ENCODE measurements around the gene LNPK. TPM values are rescaled to one million over a fixed set of nuclear protein-coding genes. Genes with fewer than 3 reads are reported as not detected.

The LNPK gene
- total and polyA plus RNA-seq, 9 of the 15 experiments (the other 6 are each of a cell fraction or from before 2014, with no cell fraction given), result 6.4 to 40.4 (median 21.3) TPM

- TF ChIP-seq CHD7 (IDR thresholded peaks at IDR 0.05; ENCODE audit: low read depth, low read length), result no peak
- 0 out of 2 replicates have a peak, but pooled peaks have one; percentile 2 for TF ChIP-seq THRB (CRISPR knock-in tag; conservative IDR thresholded peaks at IDR 0.05)
- peak; percentile 73; the same call in 1 of the 2 replicates for TF ChIP-seq GATA2 (CRISPR knock-in tag; IDR thresholded peaks at IDR 0.05)
- no peak for TF ChIP-seq ZNF239 (CRISPR knock-in tag; IDR thresholded peaks at IDR 0.05)
- no peak for TF ChIP-seq ZEB2 (IDR thresholded peaks at IDR 0.05)
- TF ChIP-seq ELF1 (tag; IDR thresholded peaks at IDR 0.05), result no peak
- TF ChIP-seq ZNF445 (CRISPR knock-in tag; IDR thresholded peaks at IDR 0.05; ENCODE audit: low read depth), result no peak
- TF ChIP-seq ESRRB (CRISPR knock-in tag; IDR thresholded peaks at IDR 0.05; ENCODE audit: borderline replicate concordance), result no peak
- TF ChIP-seq ZNF584 (CRISPR knock-in tag; IDR thresholded peaks at IDR 0.05; ENCODE audit: low read depth), result peak; percentile 81; the same call in 1 of the 2 replicates
- no peak for TF ChIP-seq GTF2B (IDR thresholded peaks at IDR 0.05; ENCODE audit: extremely low read depth, insufficient read length)
- TF ChIP-seq TCF7 (IDR thresholded peaks at IDR 0.05; ENCODE audit: borderline replicate concordance), result peak; percentile 78; the same call in 1 of the 2 replicates
- TF ChIP-seq ZNF780A (CRISPR knock-in tag; IDR thresholded peaks at IDR 0.05), result no peak
- TF ChIP-seq TGIF2 (CRISPR knock-in tag; IDR thresholded peaks at IDR 0.05), result peak; percentile 52; the same call in 1 of the 2 replicates
- TF ChIP-seq HNRNPLL (IDR thresholded peaks at IDR 0.05; ENCODE audit: low read depth, low read length, poor library complexity, severe bottlenecking), result peak; percentile 70
These were observed at the start of gene LNPK (continued) for GRCh38 chr2:176001916-176002687.

Measured in K562 (cell line).